Naive thymus-derived CD8-positive, alpha-beta T cell (primary cell): ENCODE data around the gene NCCRP1. TPM values are rescaled to one million over a fixed set of nuclear protein-coding genes. Genes with fewer than 3 reads are reported as not detected.
A peak's percentile ranks its signal among the peaks of the same experiment; 100 is the strongest.

Experiments
- ATAC-seq, 2 donors: fragments of 150-1000 bp; cut with Tn5 transposase in 1 of 2; sonication (Bioruptor Pico), chemical (Tn5 transposase) in 1 of 2; 1 replicate in 1 of 2; 2 replicates in 1 of 2; pipeline ENCODE4 v1.10.0; 2021; ENCODE audit warnings: mild to moderate bottlenecking in 2 of 2, moderate library complexity in 2 of 2
- POLR2A ChIA-PET: fragments of 350-600 bp; sonication (Branson Sonifier 250); formaldehyde crosslinking; loops from one replicate; lab custom pipeline; 2021; ENCODE audit warnings: antibody characterized with exemption; lab: Charles Lee
- DNase-seq, 10 donors: peaks; one replicate each; pipeline versions ENCODE4 v3.0.0 to v3.0.0-alpha.2; 2020 to 2022
- H3K27ac Mint-ChIP-seq, 10 donors: one replicate each; pipeline ENCODE4 v1.8.0; 2020 to 2022; ENCODE audit warnings: mild to moderate bottlenecking in 10 of 10, mixed read lengths in 10 of 10, moderate library complexity in 4 of 10, inconsistent platforms in 1 of 10
- H3K27me3 Mint-ChIP-seq, 5 donors: one replicate each; pipeline ENCODE4 v1.8.0; 2021 to 2022; ENCODE audit warnings: mixed read lengths in 5 of 5
- H3K36me3 Mint-ChIP-seq, 3 donors: one replicate each; pipeline ENCODE4 v1.8.0; 2020 to 2022; ENCODE audit warnings: mixed read lengths in 3 of 3, mild to moderate bottlenecking in 2 of 3, inconsistent platforms in 1 of 3
- H3K4me1 Mint-ChIP-seq, 4 donors: one replicate each; pipeline ENCODE4 v1.8.0; 2021 to 2022; ENCODE audit warnings: mixed read lengths in 4 of 4
- H3K4me3 Mint-ChIP-seq, 10 donors: one replicate each; pipeline ENCODE4 v1.8.0; 2020 to 2022; ENCODE audit warnings: mild to moderate bottlenecking in 10 of 10, mixed read lengths in 10 of 10, moderate library complexity in 6 of 10, inconsistent platforms in 1 of 10
- H3K9me3 Mint-ChIP-seq, 9 donors: one replicate each; pipeline ENCODE4 v1.8.0; 2020 to 2022; ENCODE audit warnings: mixed read lengths in 9 of 9, mild to moderate bottlenecking in 3 of 9, inconsistent platforms in 1 of 9, moderate library complexity in 1 of 9
- polyA plus RNA-seq, 3 donors: library from polyadenylated mRNA; unstranded; fragments of 300-500 nt; fragmentation: Illumina TruSeq; gene quantifications; one replicate each; pipeline ENCODE4 v1.2.3, GENCODE V29; 2021
- total RNA-seq, 8 experiments: library from RNA in 2 of 8; stranded (reverse) in 2 of 8; gene quantifications; one replicate each; pipeline ENCODE4 v1.2.3 and lab custom pipeline; 2021 to 2026

Gene NCCRP1
- total and polyA plus RNA-seq, 5 experiments from 2014 or later = not detected

DNA sequence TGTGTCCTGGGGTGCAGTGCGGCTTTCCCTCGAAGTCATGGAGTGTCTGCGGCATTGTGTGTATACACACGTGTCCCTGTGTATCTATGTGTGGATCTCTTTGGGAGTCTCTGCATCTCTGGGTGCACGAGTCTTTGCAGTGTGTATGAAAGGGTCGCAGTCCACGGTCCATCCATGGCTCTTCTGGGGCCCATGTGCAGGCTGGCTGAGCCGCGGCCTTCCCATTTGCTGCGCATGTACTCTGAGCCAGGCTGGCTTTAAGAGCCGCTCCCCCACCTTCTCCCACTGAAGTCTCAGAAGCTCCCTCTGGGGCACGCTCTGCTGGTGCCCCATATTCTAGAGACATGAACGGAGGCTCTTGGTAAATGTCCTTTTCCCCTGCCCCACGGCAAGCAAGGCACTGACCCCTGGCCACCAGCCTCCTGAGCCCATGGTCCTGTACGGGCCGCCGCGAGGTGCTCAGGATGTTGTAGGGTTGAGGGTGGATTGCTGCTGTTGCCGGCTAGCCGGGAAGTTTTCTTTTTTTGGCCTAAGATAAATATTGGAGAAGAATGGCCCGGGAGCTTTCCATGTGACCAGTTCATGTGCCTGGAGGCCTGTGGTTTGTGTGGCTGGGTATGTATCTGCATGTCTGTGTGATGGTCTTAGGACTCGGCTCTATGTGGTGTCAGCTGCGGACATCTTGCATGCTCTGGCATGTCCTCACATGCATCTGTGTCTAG is 39.3 kb upstream of the NCCRP1 start:
- POLR2A ChIA-PET = no interaction called here
- H3K4me3 Mint-ChIP-seq = peak overlapping the region in 1 of 10 donors; percentile 18
- DNase-seq = no peak
- H3K27me3 Mint-ChIP-seq = no peaks in the 10 kb centered on the region
- H3K27ac Mint-ChIP-seq = peak overlapping the region in 2 of 10 donors; percentile 7 to 10
- no peak for ATAC-seq
- peaks cover 21 to 41% (median 35%) of the 10 kb centered on the region in 4 donors for H3K4me1 Mint-ChIP-seq
- no peaks in the 10 kb centered on the region for H3K36me3 Mint-ChIP-seq
- H3K9me3 Mint-ChIP-seq = no peaks in the 10 kb centered on the region

DNA sequence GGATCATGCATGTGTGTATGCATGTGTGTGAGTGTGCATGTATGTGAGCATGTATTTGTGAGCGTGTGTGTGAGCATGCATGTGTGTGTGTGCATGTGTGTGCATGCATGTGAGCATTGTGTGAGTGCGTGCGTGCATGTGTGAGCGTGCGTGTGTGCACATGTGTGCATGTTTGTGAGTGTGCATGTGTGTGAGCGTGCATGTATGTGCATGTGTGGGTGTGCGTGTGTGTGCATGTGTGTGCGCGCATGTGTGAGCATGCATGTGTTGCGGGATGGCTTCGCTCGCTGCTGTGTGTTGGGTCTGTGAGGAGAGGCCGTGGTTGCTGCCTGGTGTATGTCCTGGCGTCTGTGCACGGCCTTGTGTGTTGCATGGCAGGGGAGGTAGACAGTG is 38.8 kb upstream of the NCCRP1 start:
- DNase-seq (no peak), ATAC-seq (no peak)
- peak overlapping the region in 1 of 10 donors; percentile 51 for H3K27ac Mint-ChIP-seq
- peaks cover 0 to 3% (median 0%) of the 10 kb centered on the region in 3 donors for H3K36me3 Mint-ChIP-seq
- H3K4me1 Mint-ChIP-seq = peaks cover 24 to 46% (median 38%) of the 10 kb centered on the region in 4 donors
- no peak overlapping the region for H3K4me3 Mint-ChIP-seq
- POLR2A ChIA-PET = no interaction called here
- H3K27me3 Mint-ChIP-seq = no peaks in the 10 kb centered on the region
- no peaks in the 10 kb centered on the region for H3K9me3 Mint-ChIP-seq

DNA sequence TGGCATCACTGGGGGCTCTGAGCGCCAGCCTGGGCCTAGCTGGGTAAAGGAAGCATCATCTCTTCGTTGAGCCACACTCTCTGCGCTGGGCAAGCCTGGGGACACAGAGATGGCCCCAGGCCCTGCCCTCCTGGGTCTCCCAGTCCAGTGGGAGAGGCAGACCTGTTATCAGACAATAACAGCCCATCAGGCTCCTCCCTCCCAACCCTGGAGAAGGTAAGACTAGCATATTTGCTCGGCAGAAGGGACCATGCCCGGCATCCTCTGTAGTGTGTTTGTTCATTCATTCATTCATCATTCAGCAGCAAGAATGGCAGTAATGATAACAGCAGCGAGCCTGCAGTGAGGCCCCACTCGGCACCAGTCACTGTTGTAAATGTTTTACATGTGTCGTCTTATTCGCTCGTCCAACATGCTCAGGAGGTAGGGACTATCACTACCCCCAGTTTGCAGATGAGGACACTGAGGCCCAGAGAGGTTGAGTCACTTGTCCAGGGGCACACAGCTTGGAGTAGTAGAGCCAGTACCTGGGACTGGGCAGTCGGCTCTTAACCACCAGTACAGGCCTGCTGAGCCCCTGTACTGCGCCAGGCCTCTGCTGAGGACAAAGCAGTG is 38.0 kb upstream of the NCCRP1 start:
- ATAC-seq (no peak), DNase-seq (no peak)
- Mint-ChIP-seq H3K36me3 (peaks cover 0 to 3% (median 0%) of the 10 kb centered on the region in 3 donors), H3K4me3 (no peak overlapping the region), H3K27ac (peak overlapping the region in 1 of 10 donors; percentile 51), H3K27me3 (no peaks in the 10 kb centered on the region), H3K9me3 (no peaks in the 10 kb centered on the region), H3K4me1 (peaks cover 24 to 44% (median 38%) of the 10 kb centered on the region in 4 donors)
- POLR2A ChIA-PET = interaction anchor here (0.9 kb wide), 1 partner anchor 13 kb away, joined by 3 read pairs; no protein-coding TSS in a partner anchor

DNA sequence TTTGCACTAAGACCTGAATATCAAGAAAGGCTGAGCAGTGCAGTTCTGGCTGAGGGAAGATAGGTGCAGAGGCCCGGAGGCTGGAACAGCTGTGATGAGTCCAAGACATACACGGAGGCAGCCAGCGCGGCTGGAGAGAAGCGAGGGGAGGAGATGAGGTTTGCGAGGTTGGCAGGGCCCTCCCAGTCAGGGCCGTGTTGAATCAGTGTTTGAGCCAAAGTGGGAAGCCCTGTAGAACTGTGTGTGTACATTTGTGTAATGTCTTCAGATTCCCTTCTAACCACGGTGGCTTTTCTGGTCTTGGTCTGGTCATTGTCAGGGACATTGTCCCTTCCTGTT is 36.3 kb upstream of the NCCRP1 start:
- no peak for ATAC-seq
- H3K9me3 Mint-ChIP-seq = no peaks in the 10 kb centered on the region
- peak overlapping the region in 4 of 10 donors; percentile 10 to 78 (median 74) for H3K27ac Mint-ChIP-seq

DNA sequence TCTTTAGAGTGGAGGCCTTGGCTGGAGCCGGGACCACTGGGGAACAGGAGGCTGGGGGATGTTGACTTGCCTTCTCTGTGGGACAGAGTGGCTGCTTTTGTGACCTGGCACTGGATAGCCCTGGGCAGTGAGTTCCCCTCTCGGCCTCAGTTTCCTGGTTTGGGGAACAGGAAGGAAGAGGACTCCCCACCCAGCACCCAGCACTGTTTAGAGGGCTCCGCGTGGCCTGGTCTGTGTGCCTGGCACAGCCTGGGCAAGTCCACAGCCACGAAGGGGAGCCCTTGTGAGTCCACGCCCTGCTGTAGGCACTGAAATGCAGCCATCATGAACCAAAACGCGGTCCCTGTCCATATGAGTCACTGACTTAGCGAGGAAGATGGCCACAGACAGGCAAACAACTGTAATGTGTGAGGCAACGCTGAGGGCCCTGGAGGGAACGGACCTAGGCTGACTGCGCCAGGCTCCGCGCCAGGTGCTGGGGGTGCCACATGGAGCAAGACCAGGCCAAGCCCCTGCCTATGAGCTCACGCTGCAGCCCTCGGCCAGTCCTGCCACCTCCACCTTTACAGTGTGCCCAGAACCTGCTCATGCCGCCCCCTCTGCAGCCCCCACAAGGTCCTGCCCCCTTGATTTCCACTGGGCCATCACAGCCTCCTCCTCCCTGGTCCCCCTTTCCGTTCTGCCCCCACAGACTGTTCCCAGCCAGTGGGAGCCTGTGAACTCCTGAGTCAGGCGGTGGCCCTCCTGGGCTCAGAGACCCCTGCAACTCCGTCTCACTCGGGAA is 35.7 kb upstream of the NCCRP1 start:
- DNase-seq (no peak), ATAC-seq (no peak)
- H3K27me3 Mint-ChIP-seq = no peaks in the 10 kb centered on the region
- POLR2A ChIA-PET = interaction anchor here (0.6 kb wide), 1 partner anchor 124 kb away, joined by 3 read pairs; no protein-coding TSS in a partner anchor
- H3K9me3 Mint-ChIP-seq = no peaks in the 10 kb centered on the region
- H3K36me3 Mint-ChIP-seq = peaks cover 0 to 3% (median 0%) of the 10 kb centered on the region in 3 donors
- H3K27ac Mint-ChIP-seq = peak overlapping the region in 2 of 10 donors; percentile 10 to 32
- H3K4me1 Mint-ChIP-seq = peaks cover 20 to 38% (median 25%) of the 10 kb centered on the region in 4 donors
- H3K4me3 Mint-ChIP-seq = no peak overlapping the region

More for the DNA sequence above, 36.3 kb upstream of the NCCRP1 start:
- Mint-ChIP-seq H3K27me3 (no peaks in the 10 kb centered on the region), H3K4me3 (no peak overlapping the region), H3K36me3 (peaks cover 0 to 3% (median 0%) of the 10 kb centered on the region in 3 donors), H3K4me1 (peaks cover 20 to 38% (median 31%) of the 10 kb centered on the region in 4 donors)
- POLR2A ChIA-PET = no interaction called here
- no peak for DNase-seq

DNA sequence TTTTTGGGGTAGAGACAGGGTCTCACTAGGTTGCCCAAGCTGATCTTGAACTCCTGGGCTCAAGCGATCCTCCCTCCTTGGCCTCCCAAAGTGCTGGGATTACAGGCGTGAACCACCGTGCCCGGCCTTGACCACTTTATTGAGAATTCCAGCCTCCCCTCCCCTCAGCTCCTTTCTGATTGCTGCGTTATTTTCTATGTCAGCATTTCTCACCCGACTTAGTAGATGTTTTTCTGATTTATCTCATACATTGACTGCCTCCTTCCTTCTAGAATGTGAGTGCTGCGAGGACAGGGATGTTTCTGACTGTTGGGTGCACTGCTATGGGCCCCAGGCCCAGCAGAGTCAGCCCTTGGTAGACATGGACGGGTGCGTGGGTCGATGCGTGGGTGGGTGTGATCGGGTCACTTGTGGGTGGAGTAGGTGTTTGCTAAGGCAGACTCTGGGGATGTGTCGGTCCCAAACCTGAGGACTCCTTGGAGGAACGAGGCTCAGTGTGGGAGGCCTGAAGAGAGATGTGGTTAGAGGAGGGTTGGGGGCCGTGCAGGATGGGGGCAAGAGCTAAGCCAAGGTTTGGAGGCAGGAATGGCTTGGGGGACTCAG is 34.2 kb upstream of the NCCRP1 start:
- H3K36me3 Mint-ChIP-seq = peaks cover 0 to 3% (median 0%) of the 10 kb centered on the region in 3 donors
- POLR2A ChIA-PET = no interaction called here
- no peaks in the 10 kb centered on the region for H3K27me3 Mint-ChIP-seq
- H3K4me1 Mint-ChIP-seq = peaks cover 18 to 31% (median 21%) of the 10 kb centered on the region in 4 donors
- ATAC-seq (no peak), DNase-seq (no peak)
- H3K4me3 Mint-ChIP-seq = no peak overlapping the region
- peak overlapping the region in 3 of 10 donors; percentile 41 to 84 (median 61) for H3K27ac Mint-ChIP-seq
- no peaks in the 10 kb centered on the region for H3K9me3 Mint-ChIP-seq

DNA sequence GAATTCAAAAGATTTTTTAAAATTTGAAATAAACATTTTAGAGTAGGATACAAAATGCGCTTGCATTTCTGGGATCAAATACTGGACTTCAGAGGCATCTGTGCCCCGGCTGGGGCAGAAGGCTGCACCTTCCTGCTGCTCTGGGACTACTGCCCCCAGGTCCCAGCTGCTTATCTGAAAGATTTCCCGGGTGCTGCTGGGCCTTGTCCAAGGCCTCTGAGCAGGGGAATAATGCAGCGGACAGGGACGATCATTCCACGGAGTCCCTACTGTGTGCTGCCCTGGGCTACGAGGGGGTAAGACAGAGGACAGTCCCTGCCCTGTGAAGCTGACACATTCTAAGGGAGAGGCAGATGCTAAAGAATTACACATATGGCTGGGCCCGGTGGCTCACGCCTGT is 33.1 kb upstream of the NCCRP1 start:
- H3K4me3 Mint-ChIP-seq = no peak overlapping the region
- H3K4me1 Mint-ChIP-seq = peaks cover 13 to 20% (median 15%) of the 10 kb centered on the region in 4 donors
- no peak for DNase-seq
- H3K27ac Mint-ChIP-seq = peak overlapping the region in 2 of 10 donors; percentile 9 to 67
- peaks cover 0 to 5% (median 0%) of the 10 kb centered on the region in 3 donors for H3K36me3 Mint-ChIP-seq
- H3K27me3 Mint-ChIP-seq = no peaks in the 10 kb centered on the region
- POLR2A ChIA-PET = no interaction called here
- H3K9me3 Mint-ChIP-seq = no peaks in the 10 kb centered on the region
- no peak for ATAC-seq

DNA sequence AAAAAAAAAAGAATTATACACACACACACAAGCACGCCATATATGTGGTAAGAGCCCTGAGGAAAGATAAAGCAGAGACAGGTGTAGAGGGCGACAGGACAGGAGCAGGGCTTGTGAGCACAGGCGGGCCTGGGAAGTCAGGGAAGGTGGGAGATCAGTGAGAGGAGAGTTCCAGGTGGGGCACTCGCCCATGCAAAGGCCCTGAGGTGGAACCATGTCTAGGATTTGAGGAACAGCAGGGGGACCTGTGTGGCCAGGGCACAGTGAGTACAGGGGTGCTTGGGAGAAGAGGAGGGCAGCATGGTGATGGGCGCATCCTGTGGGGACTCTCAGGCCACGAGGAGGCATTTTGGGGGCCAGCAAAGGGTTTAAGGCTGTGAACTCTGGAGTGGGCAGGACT is 32.5 kb upstream of the NCCRP1 start:
- Mint-ChIP-seq H3K36me3 (peaks cover 0 to 9% (median 4%) of the 10 kb centered on the region in 3 donors), H3K27me3 (no peaks in the 10 kb centered on the region), H3K4me3 (no peak overlapping the region), H3K9me3 (no peaks in the 10 kb centered on the region), H3K4me1 (peaks cover 12 to 15% (median 14%) of the 10 kb centered on the region in 4 donors), H3K27ac (peak overlapping the region in 5 of 10 donors; percentile 33 to 82 (median 40))
- POLR2A ChIA-PET = interaction anchor here (0.9 kb wide), 1 partner anchor 271 kb away, joined by 3 read pairs; the partner anchor contains the start of gene RPS16
- ATAC-seq = no peak
- DNase-seq = no peak

DNA sequence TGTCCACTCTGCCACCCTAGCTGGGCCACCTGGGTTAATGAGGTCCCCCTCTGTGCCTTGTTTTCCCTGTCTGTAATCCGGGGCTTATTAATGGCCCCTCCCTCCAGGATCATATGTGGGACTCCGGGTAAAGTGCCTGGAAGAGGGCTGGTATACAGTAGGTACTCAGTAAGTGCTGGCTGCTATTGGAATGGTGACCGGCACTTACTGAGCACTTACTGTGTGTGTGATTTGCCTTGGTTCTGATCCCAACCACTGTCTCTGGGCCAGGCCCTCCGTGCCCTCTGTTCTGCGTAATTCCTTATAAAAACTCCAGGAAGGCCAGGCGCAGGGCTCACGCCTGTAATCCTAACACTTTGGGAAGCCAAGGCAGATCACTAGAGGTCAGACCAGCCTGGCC is 30.9 kb upstream of the NCCRP1 start:
- no peak overlapping the region for H3K4me3 Mint-ChIP-seq
- H3K36me3 Mint-ChIP-seq = peaks cover 0 to 14% (median 4%) of the 10 kb centered on the region in 3 donors
- ATAC-seq = no peak
- no peaks in the 10 kb centered on the region for H3K9me3 Mint-ChIP-seq
- POLR2A ChIA-PET = interaction anchor here (0.7 kb wide), 1 partner anchor 10 kb away, joined by 3 read pairs; no protein-coding TSS in a partner anchor
- no peaks in the 10 kb centered on the region for H3K27me3 Mint-ChIP-seq
- no peak for DNase-seq
- no peak overlapping the region for H3K27ac Mint-ChIP-seq
- peaks cover 6 to 10% (median 8%) of the 10 kb centered on the region in 4 donors for H3K4me1 Mint-ChIP-seq

DNA sequence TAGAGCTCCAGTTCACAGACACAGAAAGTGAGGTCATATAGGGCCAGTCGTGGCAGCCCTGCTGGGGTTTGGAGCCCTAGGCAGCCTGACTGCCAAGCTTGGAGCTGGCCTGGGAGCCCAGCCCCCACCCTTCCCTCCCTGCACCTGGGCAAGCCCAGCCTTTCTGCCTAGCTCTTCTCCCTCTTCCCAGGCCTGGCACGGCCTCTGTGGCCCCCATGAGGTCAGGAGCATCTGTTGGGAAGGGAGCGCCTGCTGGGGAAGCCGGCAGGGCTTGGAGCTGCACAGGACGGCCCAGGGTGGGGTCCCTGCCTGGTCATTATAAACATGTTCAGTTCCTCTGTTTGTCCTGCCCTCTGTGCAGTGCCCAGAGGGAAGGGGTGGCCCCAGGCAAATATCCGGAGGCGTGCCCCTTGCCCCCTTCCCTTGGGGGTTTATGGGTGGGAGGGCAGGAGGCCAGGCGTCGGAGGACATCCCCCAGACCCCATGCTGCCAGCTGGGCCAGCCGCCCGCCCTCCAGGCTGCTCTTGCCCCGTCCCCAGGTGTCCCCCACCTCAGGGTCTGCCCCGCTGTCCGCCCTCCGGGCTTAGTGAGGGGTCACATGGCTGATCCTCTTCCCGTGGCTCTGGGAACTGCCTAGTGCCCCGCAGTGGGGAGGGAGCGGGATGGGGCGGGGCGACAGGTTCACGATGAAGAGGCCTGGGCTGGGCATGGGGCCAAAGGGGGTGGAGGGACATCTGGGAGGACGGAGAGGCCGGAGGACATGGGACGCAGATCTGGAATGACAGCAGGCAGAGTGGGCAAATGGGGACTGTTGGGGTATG is 30.0 kb upstream of the NCCRP1 start:
- no peak for ATAC-seq
- POLR2A ChIA-PET = no interaction called here
- peak overlapping the region in 1 of 10 donors; percentile 28 for H3K27ac Mint-ChIP-seq
- H3K27me3 Mint-ChIP-seq = no peaks in the 10 kb centered on the region
- peaks cover 5 to 10% (median 7%) of the 10 kb centered on the region in 4 donors for H3K4me1 Mint-ChIP-seq
- H3K4me3 Mint-ChIP-seq = no peak overlapping the region
- no peaks in the 10 kb centered on the region for H3K9me3 Mint-ChIP-seq
- peaks cover 0 to 17% (median 4%) of the 10 kb centered on the region in 3 donors for H3K36me3 Mint-ChIP-seq
- no peak for DNase-seq

DNA sequence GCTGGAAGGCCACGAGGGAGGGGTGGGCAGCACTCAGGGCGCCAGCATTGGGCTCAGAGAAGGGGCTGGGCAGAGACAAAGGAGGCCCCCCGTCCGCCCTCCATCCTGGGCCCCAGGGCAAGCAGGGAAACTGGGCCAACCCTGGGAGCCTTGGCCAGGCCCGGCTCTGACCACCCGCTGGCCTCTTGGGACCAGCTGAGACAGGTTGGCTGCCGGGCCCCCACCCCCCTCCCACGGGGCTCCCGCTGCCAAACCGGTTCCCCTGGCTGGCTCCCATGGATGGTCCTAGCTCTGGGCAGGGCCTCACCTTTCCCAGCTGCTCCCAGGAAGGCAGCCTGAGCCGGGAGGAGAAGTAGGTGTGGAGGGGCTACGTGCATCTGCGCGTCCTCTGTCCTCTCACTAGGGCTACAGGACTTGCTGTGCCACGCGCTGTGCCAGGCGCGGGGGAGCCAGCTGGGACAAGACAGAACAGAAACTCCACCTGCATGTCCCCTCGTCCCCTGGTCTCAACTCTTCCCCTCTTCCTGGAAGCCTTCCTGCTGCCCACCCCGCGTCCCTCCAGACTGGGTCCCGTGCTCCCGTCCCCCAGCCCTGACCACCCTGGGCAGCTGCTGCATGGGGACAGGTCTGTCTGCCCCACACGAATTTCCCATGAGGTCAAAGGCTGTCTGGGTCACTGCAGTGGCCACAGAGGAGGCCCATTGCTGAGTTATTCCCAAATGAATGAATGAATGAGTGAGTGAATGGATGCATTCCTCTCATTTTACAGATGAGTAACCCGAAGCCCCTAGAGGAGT is 29.1 kb upstream of the NCCRP1 start:
- H3K9me3 Mint-ChIP-seq = no peaks in the 10 kb centered on the region
- peak overlapping the region in 2 of 10 donors; percentile 3 to 34 for H3K27ac Mint-ChIP-seq
- ATAC-seq = no peak
- no peak for DNase-seq
- no peak overlapping the region for H3K4me3 Mint-ChIP-seq
- peaks cover 0 to 15% (median 4%) of the 10 kb centered on the region in 3 donors for H3K36me3 Mint-ChIP-seq
- peaks cover 3 to 8% (median 3%) of the 10 kb centered on the region in 4 donors for H3K4me1 Mint-ChIP-seq
- POLR2A ChIA-PET = no interaction called here
- no peaks in the 10 kb centered on the region for H3K27me3 Mint-ChIP-seq
